Stimulated activated effector memory CD8-positive, alpha-beta T cell treated with anti-CD3 and anti-CD28 coated beads, Interleukin-12 subunit alpha, Interleukin-12 subunit beta, amount 100 ng/mL, for 72 hours (primary cell): ENCODE data around the gene EXOC6B.

Experiments
- ATAC-seq: fragments of 150-1000 bp; cut with Tn5 transposase; 2 replicates; pipeline ENCODE4 v1.10.0; 2021
- DNase-seq, 2 donors: peaks; one replicate each; pipeline ENCODE4 v3.0.0; 2021 to 2022; ENCODE audit warnings: low spot score in 2 of 2
- H3K27ac Mint-ChIP-seq: one replicate; pipeline ENCODE4 v1.8.0; 2022; ENCODE audit warnings: mild to moderate bottlenecking, mixed read lengths
- H3K36me3 Mint-ChIP-seq: one replicate; pipeline ENCODE4 v1.8.0; 2022; ENCODE audit warnings: mild to moderate bottlenecking, mixed read lengths
- H3K4me1 Mint-ChIP-seq: one replicate; pipeline ENCODE4 v1.8.0; 2022; ENCODE audit warnings: mixed read lengths
- H3K4me3 Mint-ChIP-seq: one replicate; pipeline ENCODE4 v1.8.0; 2022; ENCODE audit warnings: mild to moderate bottlenecking, mixed read lengths
- H3K9me3 Mint-ChIP-seq: one replicate; pipeline ENCODE4 v1.8.0; 2022; ENCODE audit warnings: mixed read lengths

Gene EXOC6B

GRCh38 chr2:72263776-72264060 is 562.1 kb downstream of the EXOC6B start:
- Mint-ChIP-seq H3K4me1 (no peaks in the 10 kb centered on the region), H3K4me3 (no peak overlapping the region), H3K27ac (no peak overlapping the region), H3K36me3 (no peaks in the 10 kb centered on the region), H3K9me3 (no peaks in the 10 kb centered on the region)
- ATAC-seq = no peak
- no peak for DNase-seq

DNA sequence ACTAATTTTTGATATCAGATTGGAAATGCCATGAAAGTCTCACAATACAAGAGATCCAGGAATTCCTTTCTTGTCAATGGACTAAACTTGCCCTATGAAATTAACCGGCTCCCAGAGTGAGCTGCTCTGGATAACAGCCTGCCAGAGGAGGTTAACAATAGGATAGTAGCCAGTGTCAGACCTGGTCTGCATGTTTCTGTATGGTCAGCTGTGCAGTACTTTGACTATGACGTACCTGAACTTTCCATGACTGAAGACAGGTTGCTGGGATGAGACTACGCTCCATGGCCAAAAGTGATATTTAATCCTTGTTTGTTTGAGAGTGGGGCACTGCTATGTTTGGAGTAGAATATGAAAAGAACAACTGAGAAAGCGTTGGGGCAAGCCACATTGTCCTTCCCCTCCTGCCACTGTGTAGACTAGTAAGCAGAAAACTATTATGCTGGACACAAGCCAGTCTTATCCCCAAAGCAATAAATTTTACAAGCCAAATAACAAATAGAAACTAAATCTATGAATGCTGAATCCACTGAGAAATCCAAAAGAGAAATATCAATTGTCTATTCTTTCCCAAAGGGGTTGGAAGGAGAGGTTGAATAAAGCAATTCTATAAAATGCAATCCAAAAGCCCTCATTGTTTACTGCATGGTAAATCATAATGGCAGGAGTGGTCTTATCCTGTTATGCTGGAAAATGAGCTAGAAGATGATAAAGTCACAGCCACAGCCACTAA is 562.6 kb downstream of the EXOC6B start:
- Mint-ChIP-seq H3K4me3 (no peak overlapping the region), H3K9me3 (no peaks in the 10 kb centered on the region), H3K36me3 (no peaks in the 10 kb centered on the region), H3K4me1 (no peaks in the 10 kb centered on the region), H3K27ac (no peak overlapping the region)
- DNase-seq (no peak), ATAC-seq (no peak)

GRCh38 chr2:72261076-72261475 is 564.8 kb downstream of the EXOC6B start:
- Mint-ChIP-seq H3K36me3 (no peaks in the 10 kb centered on the region), H3K4me1 (no peaks in the 10 kb centered on the region), H3K9me3 (no peaks in the 10 kb centered on the region), H3K4me3 (no peak overlapping the region), H3K27ac (no peak overlapping the region)
- DNase-seq (no peak), ATAC-seq (no peak)

DNA sequence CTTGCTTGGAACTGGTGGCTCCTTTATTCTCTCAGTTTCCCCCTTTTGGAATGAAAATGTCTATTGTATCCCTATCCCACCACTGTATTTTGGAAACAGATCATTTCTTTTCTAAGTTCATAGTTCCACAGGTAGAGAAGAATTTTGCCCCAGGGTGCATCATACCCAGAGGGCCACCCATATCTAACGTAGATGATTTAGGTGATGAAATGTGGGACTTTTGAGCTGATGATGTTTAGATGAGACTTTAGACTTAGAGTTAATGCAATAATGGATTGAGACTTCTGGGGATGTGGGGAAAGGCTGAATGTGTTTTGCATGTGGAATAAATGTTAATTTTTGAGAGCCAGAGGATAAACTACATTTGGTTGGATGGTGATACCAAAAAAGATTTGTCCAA is 570.3 kb downstream of the EXOC6B start:
- ATAC-seq (no peak), DNase-seq (no peak)
- no peak overlapping the region for H3K4me3 Mint-ChIP-seq
- no peaks in the 10 kb centered on the region for H3K4me1 Mint-ChIP-seq
- no peaks in the 10 kb centered on the region for H3K36me3 Mint-ChIP-seq
- no peak overlapping the region for H3K27ac Mint-ChIP-seq
- H3K9me3 Mint-ChIP-seq = peaks cover 3% of the 10 kb centered on the region

DNA sequence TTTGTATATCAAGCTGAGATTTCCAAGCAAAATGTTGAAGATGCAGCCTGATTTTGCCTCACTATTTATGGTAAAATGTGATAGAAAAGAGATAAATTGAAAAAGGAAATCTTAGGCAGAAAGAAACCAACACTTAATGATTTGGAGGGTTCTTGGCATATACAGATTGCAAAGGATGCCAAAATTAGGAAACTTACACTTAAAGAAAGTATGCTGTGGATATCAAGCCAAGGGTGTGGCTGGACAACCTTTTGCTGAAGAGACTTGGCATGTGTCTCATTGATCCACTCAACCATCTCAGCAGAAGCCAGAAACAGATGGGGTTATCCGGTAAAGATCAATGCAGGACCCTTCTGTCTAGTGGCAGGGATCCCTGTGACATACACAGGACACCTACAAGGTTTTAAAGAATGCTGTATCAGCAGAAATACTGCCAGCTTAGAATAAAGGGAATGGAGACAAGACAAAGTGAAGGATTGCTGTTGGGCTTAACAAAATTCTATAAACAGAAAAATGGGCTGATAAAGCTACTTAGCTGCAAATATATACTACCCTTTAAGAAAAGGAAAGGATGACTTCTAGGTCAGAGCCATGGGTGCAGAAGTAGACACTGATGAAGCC is 570.9 kb downstream of the EXOC6B start:
- Mint-ChIP-seq H3K4me3 (no peak overlapping the region), H3K9me3 (peaks cover 3% of the 10 kb centered on the region), H3K4me1 (no peaks in the 10 kb centered on the region), H3K27ac (no peak overlapping the region), H3K36me3 (no peaks in the 10 kb centered on the region)
- no peak for DNase-seq
- no peak for ATAC-seq

DNA sequence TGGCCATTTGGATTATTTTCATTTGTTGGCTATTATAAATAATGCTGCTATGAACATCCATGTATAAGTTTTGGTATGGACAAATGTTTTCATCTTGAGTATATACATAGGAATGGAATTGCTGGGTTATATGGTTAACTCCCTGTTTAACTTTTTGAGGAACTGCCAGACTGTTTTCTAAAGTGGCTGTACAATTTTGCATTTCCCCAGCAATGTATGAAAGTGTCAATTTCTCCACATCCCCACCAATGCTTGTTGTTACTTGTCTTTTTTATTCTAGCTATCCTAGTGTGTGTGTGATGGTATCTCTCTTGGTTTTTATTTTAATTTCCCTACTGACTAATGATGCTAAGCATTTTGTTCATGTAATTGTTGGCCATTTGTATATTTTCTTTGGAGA is 587.5 kb downstream of the EXOC6B start:
- Mint-ChIP-seq H3K4me1 (no peaks in the 10 kb centered on the region), H3K9me3 (no peaks in the 10 kb centered on the region), H3K36me3 (no peaks in the 10 kb centered on the region), H3K27ac (no peak overlapping the region), H3K4me3 (no peak overlapping the region)
- DNase-seq (no peak), ATAC-seq (no peak)

GRCh38 chr2:72237549-72237948 is 588.3 kb downstream of the EXOC6B start:
- Mint-ChIP-seq H3K36me3 (no peaks in the 10 kb centered on the region), H3K4me1 (no peaks in the 10 kb centered on the region), H3K4me3 (no peak overlapping the region), H3K9me3 (no peaks in the 10 kb centered on the region), H3K27ac (no peak overlapping the region)
- ATAC-seq (no peak), DNase-seq (no peak)

DNA sequence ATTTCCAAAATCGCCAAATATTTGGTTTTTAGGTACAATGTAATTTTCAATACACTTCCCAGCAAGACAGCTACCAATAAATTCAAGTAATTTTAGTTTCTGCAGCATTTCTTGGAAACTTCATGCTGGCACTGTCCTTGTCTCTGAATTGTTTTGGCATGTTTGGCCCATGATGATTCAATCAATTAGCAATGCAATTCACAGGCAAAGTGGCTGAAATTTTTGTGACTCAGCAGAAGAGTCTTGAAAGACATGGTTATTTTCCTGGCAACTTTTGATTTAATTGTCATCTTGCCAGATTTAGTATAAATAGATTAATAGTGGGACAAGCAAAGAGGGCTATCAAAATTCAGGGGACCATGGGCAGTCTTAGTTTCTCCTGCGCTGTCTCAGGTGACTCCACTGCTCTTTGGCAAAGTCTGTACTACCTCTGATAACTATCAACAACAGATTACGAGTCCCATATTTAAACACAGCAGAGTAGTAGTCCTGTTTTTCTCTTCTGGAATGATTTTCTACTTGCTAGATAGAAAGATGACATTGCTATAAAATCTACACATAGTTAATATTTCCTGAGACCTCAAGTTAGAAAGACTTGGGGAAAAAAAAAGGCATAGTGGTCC is 589.3 kb downstream of the EXOC6B start:
- Mint-ChIP-seq H3K9me3 (no peaks in the 10 kb centered on the region), H3K27ac (no peak overlapping the region), H3K4me3 (no peak overlapping the region), H3K36me3 (no peaks in the 10 kb centered on the region), H3K4me1 (no peaks in the 10 kb centered on the region)
- no peak for DNase-seq
- no peak for ATAC-seq

- Mint-ChIP-seq H3K4me1 (no peaks in the 10 kb centered on the region), H3K27ac (no peak overlapping the region), H3K36me3 (no peaks in the 10 kb centered on the region), H3K9me3 (no peaks in the 10 kb centered on the region), H3K4me3 (no peak overlapping the region)
- ATAC-seq = no peak
- DNase-seq = no peak
These were observed 590.1 kb downstream of the EXOC6B start for GRCh38 chr2:72235497-72236415.

DNA sequence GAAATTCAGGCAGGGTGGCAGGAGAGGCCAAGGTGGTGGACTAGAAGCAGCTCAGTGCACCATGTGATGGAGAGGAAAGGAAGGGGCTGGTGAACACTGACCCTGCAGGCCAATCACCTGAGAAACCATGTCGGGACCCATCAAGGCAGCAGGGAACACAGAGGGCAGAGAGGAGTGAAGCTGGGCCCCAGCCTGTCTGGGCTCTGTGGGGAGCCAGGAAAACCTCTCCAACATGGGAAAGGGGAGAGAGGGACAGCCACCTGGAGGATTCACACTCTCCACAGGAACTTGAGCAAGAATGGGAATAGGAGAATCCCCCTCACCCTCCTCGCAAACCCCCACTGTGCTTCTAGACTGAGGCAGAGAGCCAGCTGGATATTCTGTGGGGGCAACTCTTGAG is 592.6 kb downstream of the EXOC6B start:
- ATAC-seq = no peak
- DNase-seq = no peak
- H3K27ac Mint-ChIP-seq = no peak overlapping the region
- no peaks in the 10 kb centered on the region for H3K36me3 Mint-ChIP-seq
- H3K9me3 Mint-ChIP-seq = peaks cover 3% of the 10 kb centered on the region
- H3K4me1 Mint-ChIP-seq = no peaks in the 10 kb centered on the region
- H3K4me3 Mint-ChIP-seq = no peak overlapping the region

DNA sequence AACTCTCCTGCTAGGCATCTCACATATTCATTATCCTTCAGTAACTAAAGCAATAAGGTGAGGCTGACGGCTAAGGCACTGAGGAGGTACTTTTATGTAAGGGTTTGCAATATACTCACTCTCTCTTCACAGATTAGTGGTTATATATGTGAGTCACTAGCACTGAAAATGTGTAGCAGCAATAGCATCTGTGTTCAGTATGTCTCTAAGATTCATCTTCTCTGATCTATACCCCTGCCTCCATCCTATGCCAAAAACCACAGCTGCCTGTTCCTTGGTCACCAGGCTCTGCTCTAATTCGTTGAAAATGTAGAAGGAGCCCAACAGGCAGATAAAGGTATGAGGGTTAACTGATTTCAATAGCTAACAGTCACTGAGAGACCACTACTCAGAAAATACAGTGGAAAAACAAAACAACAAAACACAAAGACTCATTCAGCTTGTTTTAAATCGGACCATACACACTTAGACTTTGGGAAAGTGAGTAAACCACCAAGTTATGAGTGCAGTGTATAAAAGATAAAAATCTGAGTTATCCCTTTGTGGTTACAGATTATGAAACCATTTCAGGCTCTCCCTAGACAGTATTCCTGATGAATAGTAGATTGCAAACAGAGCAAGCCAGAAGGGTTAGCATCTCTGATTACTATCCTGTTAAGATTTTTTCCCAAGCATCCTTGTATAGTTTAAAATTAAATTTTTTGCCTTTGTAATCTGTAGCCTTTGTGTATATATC is 602.8 kb downstream of the EXOC6B start:
- H3K27ac Mint-ChIP-seq = no peak overlapping the region
- H3K36me3 Mint-ChIP-seq = no peaks in the 10 kb centered on the region
- peaks cover 4% of the 10 kb centered on the region for H3K9me3 Mint-ChIP-seq
- ATAC-seq (no peak), DNase-seq (no peak)
- H3K4me3 Mint-ChIP-seq = no peak overlapping the region
- no peaks in the 10 kb centered on the region for H3K4me1 Mint-ChIP-seq

- Mint-ChIP-seq H3K27ac (no peak overlapping the region), H3K4me1 (no peaks in the 10 kb centered on the region), H3K4me3 (no peak overlapping the region), H3K9me3 (no peaks in the 10 kb centered on the region), H3K36me3 (no peaks in the 10 kb centered on the region)
- no peak for DNase-seq
- ATAC-seq = no peak
These were observed 605.7 kb downstream of the EXOC6B start for GRCh38 chr2:72220170-72220569.

GRCh38 chr2:72214429-72215143 is 611.2 kb downstream of the EXOC6B start:
- H3K4me1 Mint-ChIP-seq = no peaks in the 10 kb centered on the region
- DNase-seq (no peak), ATAC-seq (no peak)
- no peak overlapping the region for H3K27ac Mint-ChIP-seq
- H3K36me3 Mint-ChIP-seq = no peaks in the 10 kb centered on the region
- H3K9me3 Mint-ChIP-seq = no peaks in the 10 kb centered on the region
- H3K4me3 Mint-ChIP-seq = no peak overlapping the region

- Mint-ChIP-seq H3K36me3 (no peaks in the 10 kb centered on the region), H3K4me1 (no peaks in the 10 kb centered on the region), H3K4me3 (no peak overlapping the region), H3K27ac (no peak overlapping the region), H3K9me3 (no peaks in the 10 kb centered on the region)
- ATAC-seq (no peak), DNase-seq (no peak)
These were observed 613.4 kb downstream of the EXOC6B start for GRCh38 chr2:72212486-72212855.
